ENCODE data around the gene NDUFA6. TPM values are rescaled to one million over a fixed set of nuclear protein-coding genes. Genes with fewer than 3 reads are reported as not detected.

Gene NDUFA6
- total and polyA plus RNA-seq, 2 experiments from 2014 or later = 56.3 to 180 TPM

- Histone ChIP-seq H3K27me3 (replicated peaks; ENCODE audit: insufficient read depth) (no peaks in the 10 kb centered on the region), H3K36me3 (ENCODE audit: low read depth) (no peaks in the 10 kb centered on the region), H3K4me1 (ENCODE audit: insufficient read depth) (peaks cover 17% of the 10 kb centered on the region), H3F3A (ENCODE audit: insufficient read depth) (peaks cover 35% of the 10 kb centered on the region), H3K4me3 (peak overlapping the region; percentile 84), H4K20me1 (ENCODE audit: insufficient read depth) (no peaks in the 10 kb centered on the region), H3K9me2 (ENCODE audit: insufficient read depth) (no peaks in the 10 kb centered on the region), H3K79me2 (ENCODE audit: insufficient read depth) (peaks cover 45% of the 10 kb centered on the region), H3K9me3 (ENCODE audit: low read depth) (no peaks in the 10 kb centered on the region), H2AFZ (peak overlapping the region; percentile 88), H3K9ac (peak overlapping the region; percentile 91), H3K4me2 (ENCODE audit: unreplicated experiment) (peak overlapping the region; percentile 84), H3K27ac (peak overlapping the region; percentile 93)
- DNase-seq = peak; percentile 77
- in situ Hi-C loops (cut with MboI) = no loop called here
- 1 to 2% methylated on average over 14 of the region's 14 CpGs for WGBS, 2 experiments (ENCODE audit: low coverage in 1 of 2, low lambda C conversion rate in 2 of 2, missing lambda C conversion rate in 2 of 2)
- TF ChIP-seq EZH2 (IDR thresholded peaks at IDR 0.05; ENCODE audit: insufficient read depth, poor library complexity, severe bottlenecking) = no peak
- no peak for TF ChIP-seq EZH2phosphoT487 (IDR thresholded peaks at IDR 0.05; ENCODE audit: insufficient read depth, low read depth)
Observed at GRCh38 chr22:42080287-42080686, 10.3 kb downstream of the NDUFA6 start.

GRCh38 chr22:42079319-42080251, 11.0 kb downstream of the NDUFA6 start, which contains the start of gene SMDT1:
Gene SMDT1, plus strand, starts transcription at chr22:42079700. Its CDS starts 69 bp downstream, at chr22:42079769.
- Histone ChIP-seq H3K9me3 (ENCODE audit: low read depth) (no peaks in the 10 kb centered on the region), H3F3A (ENCODE audit: insufficient read depth) (peaks cover 35% of the 10 kb centered on the region), H2AFZ (peak within 1 kb of the TSS; percentile 88), H3K4me3 (peak within 1 kb of the TSS; percentile 84), H4K20me1 (ENCODE audit: insufficient read depth) (no peaks in the 10 kb centered on the region), H3K9me2 (ENCODE audit: insufficient read depth) (no peaks in the 10 kb centered on the region), H3K36me3 (ENCODE audit: low read depth) (no peaks in the 10 kb centered on the region), H3K27me3 (replicated peaks; ENCODE audit: insufficient read depth) (no peaks in the 10 kb centered on the region), H3K4me1 (ENCODE audit: insufficient read depth) (peaks cover 22% of the 10 kb centered on the region), H3K9ac (peak within 1 kb of the TSS; percentile 91), H3K27ac (peak within 1 kb of the TSS; percentile 93), H3K4me2 (ENCODE audit: unreplicated experiment) (peak within 1 kb of the TSS; percentile 84), H3K79me2 (ENCODE audit: insufficient read depth) (peaks cover 48% of the 10 kb centered on the region)
- TF ChIP-seq EZH2 (IDR thresholded peaks at IDR 0.05; ENCODE audit: insufficient read depth, poor library complexity, severe bottlenecking) (no peak), EZH2phosphoT487 (IDR thresholded peaks at IDR 0.05; ENCODE audit: insufficient read depth, low read depth) (no peak)
- in situ Hi-C loops (cut with MboI) = no loop called here
- DNase-seq = peak; percentile 100
- WGBS, 2 experiments (ENCODE audit: low coverage in 1 of 2, low lambda C conversion rate in 2 of 2, missing lambda C conversion rate in 2 of 2) = 0 to 1% methylated on average over 65 to 69 of the region's 71 CpGs

GRCh38 chr22:42078469-42079318, 11.9 kb downstream of the NDUFA6 start:
- H3K9ac ChIP-seq = peak overlapping the region; percentile 91
- 21 to 28% methylated on average over 24 of the region's 24 CpGs for WGBS, 2 experiments (ENCODE audit: low coverage in 1 of 2, low lambda C conversion rate in 2 of 2, missing lambda C conversion rate in 2 of 2)
- H3K79me2 ChIP-seq (ENCODE audit: insufficient read depth) = peaks cover 53% of the 10 kb centered on the region
- peak overlapping the region; percentile 93 for H3K27ac ChIP-seq
- peaks cover 23% of the 10 kb centered on the region for H3K4me1 ChIP-seq (ENCODE audit: insufficient read depth)
- no peaks in the 10 kb centered on the region for H3K27me3 ChIP-seq (replicated peaks; ENCODE audit: insufficient read depth)
- peak overlapping the region; percentile 78 for H3K4me2 ChIP-seq (ENCODE audit: unreplicated experiment)
- no peaks in the 10 kb centered on the region for H3K9me3 ChIP-seq (ENCODE audit: low read depth)
- no peaks in the 10 kb centered on the region for H3K9me2 ChIP-seq (ENCODE audit: insufficient read depth)
- no peaks in the 10 kb centered on the region for H4K20me1 ChIP-seq (ENCODE audit: insufficient read depth)
- peak overlapping the region; percentile 84 for H3K4me3 ChIP-seq
- peaks cover 35% of the 10 kb centered on the region for H3F3A ChIP-seq (ENCODE audit: insufficient read depth)
- in situ Hi-C loops (cut with MboI) = no loop called here
- TF ChIP-seq EZH2 (IDR thresholded peaks at IDR 0.05; ENCODE audit: insufficient read depth, poor library complexity, severe bottlenecking) = no peak
- peak; percentile 45 for DNase-seq
- H2AFZ ChIP-seq = peak overlapping the region; percentile 75
- no peaks in the 10 kb centered on the region for H3K36me3 ChIP-seq (ENCODE audit: low read depth)

GRCh38 chr22:42077486-42078125, 13.0 kb downstream of the NDUFA6 start:
- Histone ChIP-seq H3F3A (ENCODE audit: insufficient read depth) (peaks cover 35% of the 10 kb centered on the region), H2AFZ (no peak overlapping the region), H3K9ac (peak overlapping the region; percentile 91; the same call in 1 of the 2 replicates), H3K4me1 (ENCODE audit: insufficient read depth) (peaks cover 27% of the 10 kb centered on the region), H3K27me3 (replicated peaks; ENCODE audit: insufficient read depth) (no peaks in the 10 kb centered on the region), H4K20me1 (ENCODE audit: insufficient read depth) (no peaks in the 10 kb centered on the region), H3K79me2 (ENCODE audit: insufficient read depth) (peaks cover 55% of the 10 kb centered on the region), H3K4me3 (no peak overlapping the region), H3K36me3 (ENCODE audit: low read depth) (no peaks in the 10 kb centered on the region), H3K4me2 (ENCODE audit: unreplicated experiment) (no peak overlapping the region), H3K27ac (peak overlapping the region; percentile 93; the same call in 1 of the 2 replicates), H3K9me3 (ENCODE audit: low read depth) (no peaks in the 10 kb centered on the region), H3K9me2 (ENCODE audit: insufficient read depth) (no peaks in the 10 kb centered on the region)
- WGBS, 2 experiments (ENCODE audit: low coverage in 1 of 2, low lambda C conversion rate in 2 of 2, missing lambda C conversion rate in 2 of 2) = 84 to 86% methylated on average over 20 to 21 of the region's 21 CpGs
- DNase-seq = no peak
- in situ Hi-C loops (cut with MboI) = no loop called here
- TF ChIP-seq EZH2 (IDR thresholded peaks at IDR 0.05; ENCODE audit: insufficient read depth, poor library complexity, severe bottlenecking) = no peak
- no peak for TF ChIP-seq EZH2phosphoT487 (IDR thresholded peaks at IDR 0.05; ENCODE audit: insufficient read depth, low read depth)

All from GM23248 (cell line).